NCI-H524 (cell line): ENCODE data around the gene ARHGEF38.
"Not testable (repeated sequence)": the region's sequence is repeated elsewhere in the genome, so short reads cannot be mapped to it uniquely, and the experiment has no call there.

Experiments
- DNase-seq, 2 experiments: peaks; one replicate each; lab custom pipeline; 2025; lab: John Stamatoyannopoulos, UW

ARHGEF38 gene

GRCh38 chr4:105560421-105560848 is 8.0 kb downstream of the ARHGEF38 start:
- DNase-seq, result no peak

- no peak for DNase-seq
Measured at GRCh38 chr4:105563352-105563751, 10.9 kb downstream of the ARHGEF38 start.

GRCh38 chr4:105568584-105568983 is 16.2 kb downstream of the ARHGEF38 start:
- no peak for DNase-seq

GRCh38 chr4:105569057-105569865 is 16.8 kb downstream of the ARHGEF38 start:
- no peak for DNase-seq

GRCh38 chr4:105569866-105570236 is 17.4 kb downstream of the ARHGEF38 start:
- no peak for DNase-seq

- DNase-seq, result no peak
Measured at GRCh38 chr4:105572296-105572695, 19.9 kb downstream of the ARHGEF38 start.

- no peak for DNase-seq
Measured at GRCh38 chr4:105586638-105587328, 34.4 kb downstream of the ARHGEF38 start.

GRCh38 chr4:105587841-105588240 is 35.4 kb downstream of the ARHGEF38 start:
- no peak for DNase-seq

GRCh38 chr4:105588252-105588651 is 35.8 kb downstream of the ARHGEF38 start:
- DNase-seq, result no peak

- DNase-seq, result no peak
Measured at GRCh38 chr4:105591573-105591972, 39.2 kb downstream of the ARHGEF38 start.

- no peak for DNase-seq
Measured at GRCh38 chr4:105594099-105595010, 41.9 kb downstream of the ARHGEF38 start.

- no peak for DNase-seq
Measured at GRCh38 chr4:105596684-105597083, 44.3 kb downstream of the ARHGEF38 start.

GRCh38 chr4:105598052-105598451 is 45.6 kb downstream of the ARHGEF38 start:
- DNase-seq, result no peak

GRCh38 chr4:105598787-105599186 is 46.4 kb downstream of the ARHGEF38 start:
- no peak for DNase-seq

- no peak for DNase-seq
Measured at GRCh38 chr4:105599482-105599881, 47.1 kb downstream of the ARHGEF38 start.

- DNase-seq, result no peak
Measured at GRCh38 chr4:105599932-105600655, 47.7 kb downstream of the ARHGEF38 start.

- no peak for DNase-seq
Measured at GRCh38 chr4:105600951-105601350, 48.5 kb downstream of the ARHGEF38 start.

GRCh38 chr4:105601406-105601805 is 49.0 kb downstream of the ARHGEF38 start:
- no peak for DNase-seq

GRCh38 chr4:105603158-105603557 is 50.7 kb downstream of the ARHGEF38 start:
- no peak for DNase-seq

- no peak for DNase-seq
Measured at GRCh38 chr4:105605493-105605892, 53.1 kb downstream of the ARHGEF38 start.

GRCh38 chr4:105607876-105608275 is 55.5 kb downstream of the ARHGEF38 start:
- DNase-seq, result no peak

- DNase-seq, result not testable (repeated sequence)
Measured at GRCh38 chr4:105609819-105610218, 57.4 kb downstream of the ARHGEF38 start.
